A549 (cell line): Measurements from ENCODE around the gene PDYN. TPM values are rescaled to one million over a fixed set of nuclear protein-coding genes. Genes with fewer than 3 reads are reported as not detected.
A peak's percentile ranks its signal among the peaks of the same experiment; 100 is the strongest.

Source experiments
- ATAC-seq, 2 experiments: fragments of 200-7000 bp in 1 of 2; fragments of >200 bp in 1 of 2; cut with Nextera tagmentation in 1 of 2; cut with Tn5 transposase in 1 of 2; 3 replicates each; pipeline versions ENCODE4 v1.8.0 to v1.9.1; 2018 to 2020; ENCODE audit warnings: mild to moderate bottlenecking in 1 of 2, moderate library complexity in 1 of 2
- CTCF ChIA-PET: fragments of 300-600 bp; sonication (Branson Sonifier 250); formaldehyde crosslinking; extraction: SDS; loops from one replicate; lab custom pipeline; 2021; ENCODE audit warnings: antibody characterized with exemption, inconsistent platforms; lab: Yijun Ruan, JAX
- POLR2A ChIA-PET: fragments of 350-600 bp; formaldehyde crosslinking; extraction: SDS; loops from one replicate; lab custom pipeline; 2021; ENCODE audit warnings: antibody characterized with exemption, inconsistent platforms; lab: Yijun Ruan, JAX
- DNase-seq, 2 experiments: peaks; one replicate each; pipeline versions ENCODE4 v3.0.0 to v3.0.0-alpha.2; 2011 to 2016; ENCODE audit warnings: low read depth in 1 of 2, low spot score in 1 of 2
- FAIRE-seq: peaks from 2 replicates; lab custom pipeline; 2011; peaks lifted over from hg19 to GRCh38; lab: Jason Lieb, UNC
- H3K27ac ChIP-seq, 2 experiments: fragments of >200 bp; sonication (Bioruptor Twin); formaldehyde crosslinking; 3 replicates each; pipeline ENCODE4 v1.5.1; 2016 to 2017
- H3K4me1 ChIP-seq: fragments of >200 bp; sonication (Bioruptor Twin); formaldehyde crosslinking; 3 replicates; pipeline ENCODE4 v1.6.1; 2016
- H3K4me2 ChIP-seq: fragments of >200 bp; sonication (Bioruptor Twin); formaldehyde crosslinking; 3 replicates; pipeline ENCODE4 v1.6.1; 2016
- H3K4me3 ChIP-seq: fragments of >200 bp; sonication (Bioruptor Twin); formaldehyde crosslinking; 3 replicates; pipeline ENCODE4 v1.5.1; 2016
- H3K9me3 ChIP-seq: fragments of >200 bp; sonication (Bioruptor Twin); formaldehyde crosslinking; 3 replicates; pipeline ENCODE4 v1.6.1; 2016
- ATOH8 ChIP-seq: fragments of 250-450 bp; sonication (Bioruptor Pico); IDR thresholded peaks from 2 replicates; pipeline ENCODE4 v1.5.0; 2020; ENCODE audit warnings: low read depth, mild to moderate bottlenecking, moderate library complexity
- BCL3 ChIP-seq: fragments of >200 bp; sonication (Bioruptor Twin); formaldehyde crosslinking; IDR thresholded peaks from 3 replicates; pipeline ENCODE4 v1.6.1; 2016
- CEBPB ChIP-seq, 2 experiments: fragments of >200 bp in 1 of 2; sonication (Bioruptor Twin) in 1 of 2; formaldehyde crosslinking in 1 of 2; IDR thresholded peaks; 2 replicates each; pipeline ENCODE4 v1.6.1; 2012 to 2016
- CHD2 ChIP-seq: fragments of 150-350 bp; IDR thresholded peaks from 2 replicates; pipeline ENCODE4 v1.6.1; 2014; ENCODE audit warnings: low read length; ENCODE audit not compliant: partially characterized antibody
- CTCF ChIP-seq: fragments of >200 bp; sonication (Bioruptor Twin); formaldehyde crosslinking; IDR thresholded peaks from 3 replicates; pipeline ENCODE4 v1.5.1; 2016
- ELK1 ChIP-seq: fragments of 150-350 bp; IDR thresholded peaks from 2 replicates; pipeline ENCODE4 v1.6.1; 2014; ENCODE audit warnings: low read depth, mild to moderate bottlenecking, low read length
- FOSB ChIP-seq: fragments of 250-450 bp; sonication (Bioruptor Pico); IDR thresholded peaks from 2 replicates; pipeline ENCODE4 v1.5.0; 2020; ENCODE audit warnings: mild to moderate bottlenecking, moderate library complexity
- FOXS1 ChIP-seq: fragments of 250-450 bp; sonication (Bioruptor Pico); IDR thresholded peaks from 2 replicates; pipeline ENCODE4 v1.5.0; 2020; ENCODE audit warnings: mild to moderate bottlenecking, moderate library complexity
- HDAC2 ChIP-seq: fragments of 200-600 bp; sonication (generic); IDR thresholded peaks from 2 replicates; pipeline ENCODE4 v1.6.1; 2016
- HEYL ChIP-seq: fragments of 250-450 bp; sonication (Bioruptor Pico); IDR thresholded peaks from 2 replicates; pipeline ENCODE4 v1.8.0; 2021; ENCODE audit warnings: mild to moderate bottlenecking, moderate library complexity
- HOXA7 ChIP-seq: fragments of 250-450 bp; sonication (Bioruptor Pico); IDR thresholded peaks from 2 replicates; pipeline ENCODE4 v1.5.0; 2020; ENCODE audit warnings: mild to moderate bottlenecking, moderate library complexity
- HOXB13 ChIP-seq: fragments of 250-450 bp; sonication (Bioruptor Pico); IDR thresholded peaks from 2 replicates; pipeline ENCODE4 v1.5.0; 2020; ENCODE audit warnings: low read depth, mild to moderate bottlenecking, moderate library complexity
- HOXB5 ChIP-seq: fragments of 250-450 bp; sonication (Bioruptor Pico); IDR thresholded peaks from 2 replicates; pipeline ENCODE4 v1.5.0; 2020; ENCODE audit warnings: mild to moderate bottlenecking, moderate library complexity
- MAFK ChIP-seq: fragments of 450-650 bp; IDR thresholded peaks from 2 replicates; pipeline ENCODE4 v1.6.1; 2014; ENCODE audit not compliant: partially characterized antibody
- MAX ChIP-seq: IDR thresholded peaks from 2 replicates; pipeline ENCODE4 v1.6.1; 2012
- NPAS2 ChIP-seq: fragments of 250-450 bp; sonication (Bioruptor Pico); IDR thresholded peaks from 2 replicates; pipeline ENCODE4 v1.8.0; 2022; ENCODE audit warnings: mild to moderate bottlenecking, moderate library complexity, borderline replicate concordance
- RAD21 ChIP-seq, 2 experiments: fragments of >200 bp in 1 of 2; sonication (Bioruptor Twin) in 1 of 2; formaldehyde crosslinking in 1 of 2; IDR thresholded peaks in 1 of 2; conservative IDR thresholded peaks in 1 of 2; 2 replicates in 1 of 2; 3 replicates in 1 of 2; pipeline ENCODE4 v1.6.1; 2012 to 2018; ENCODE audit warnings: inconsistent platforms in 1 of 2
- RARB ChIP-seq: fragments of 250-450 bp; sonication (Bioruptor Pico); IDR thresholded peaks from 2 replicates; pipeline ENCODE4 v1.8.0; 2021; ENCODE audit warnings: mild to moderate bottlenecking, moderate library complexity
- RCOR1 ChIP-seq: fragments of 150-350 bp; IDR thresholded peaks from 2 replicates; pipeline ENCODE4 v1.6.1; 2014; ENCODE audit warnings: antibody characterized with exemption, low read length, low read depth
- SMC3 ChIP-seq: fragments of >200 bp; sonication (Bioruptor Twin); formaldehyde crosslinking; IDR thresholded peaks from 3 replicates; pipeline ENCODE4 v1.6.1; 2018; ENCODE audit warnings: inconsistent platforms
- TP53 ChIP-seq: fragments of 250-450 bp; sonication (Bioruptor Pico); IDR thresholded peaks from 2 replicates; pipeline ENCODE4 v1.5.0; 2021; ENCODE audit warnings: mild to moderate bottlenecking, moderate library complexity
- ZFP36 ChIP-seq: fragments of 450-650 bp; IDR thresholded peaks from 2 replicates; pipeline ENCODE4 v1.6.1; 2014; ENCODE audit warnings: borderline replicate concordance; ENCODE audit not compliant: partially characterized antibody
- ZNF302 ChIP-seq: fragments of 250-450 bp; sonication (Bioruptor Pico); IDR thresholded peaks from 2 replicates; pipeline ENCODE4 v1.9.0; 2021; ENCODE audit warnings: inconsistent platforms, mild to moderate bottlenecking, moderate library complexity
- ZSCAN20 ChIP-seq: fragments of 250-450 bp; sonication (Bioruptor Pico); IDR thresholded peaks from 2 replicates; pipeline ENCODE4 v1.8.0; 2022; ENCODE audit warnings: mild to moderate bottlenecking, moderate library complexity
- whole genome bisulfite sequencing: methylation state at CpG from one replicate; pipeline ENCODE4 v1.1.6; 2017; ENCODE audit errors: missing lambda C conversion rate; 5-methylcytosine and 5-hydroxymethylcytosine counted together
- polyA plus RNA-seq, 4 experiments: library from polyadenylated mRNA; depleted of rRNA in 3 of 4; stranded (reverse); fragments of >200 nt; fragmentation: RNase III in 1 of 4; extraction: RNeasy Plus Mini Kit Qiagen cat#74134 plus additional on column Dnase treatment in 1 of 4; gene quantifications; 2 replicates in 3 of 4; 3 replicates in 1 of 4; pipeline ENCODE4 v1.2.3, GENCODE V29; 2011 to 2017

PDYN gene
- polyA plus RNA-seq, 2 of the 4 experiments (the other 2 are of a cell fraction): not detected

- FAIRE-seq: no peak
Measured at GRCh38 chr20:1945660-1946059, 48.2 kb downstream of the PDYN start.

GRCh38 chr20:1945134-1945618, 48.7 kb downstream of the PDYN start:
- TF ChIP-seq CEBPB (IDR thresholded peaks at IDR 0.05) (peak in 1 of 2 experiments; percentile 9; a peak in 1 of 4 replicates), HEYL (CRISPR knock-in tag) (no peak)
- H3K4me1 ChIP-seq: no peaks in the 10 kb centered on the region
- FAIRE-seq (no peak), ATAC-seq (no peak), DNase-seq (no peak)
- 87% methylated on average over 9 of the region's 9 CpGs for WGBS
- ChIA-PET CTCF (interaction anchor here (1.2 kb wide), 1 partner anchor 441 kb away, joined by 3 read pairs; no protein-coding TSS in a partner anchor), POLR2A (no interaction called here)
- no peak overlapping the region for H3K4me3 ChIP-seq
- H3K4me2 ChIP-seq: no peak overlapping the region
- no peaks in the 10 kb centered on the region for H3K9me3 ChIP-seq
- no peak overlapping the region for H3K27ac ChIP-seq

More at GRCh38 chr20:1945660-1946059, 48.2 kb downstream of the PDYN start:
- H3K4me2 ChIP-seq: no peak overlapping the region
- 74% methylated on average over 7 of the region's 7 CpGs for WGBS
- no peak overlapping the region for H3K27ac ChIP-seq
- H3K9me3 ChIP-seq: no peaks in the 10 kb centered on the region
- CTCF ChIA-PET: interaction anchor here (0.7 to 1.2 kb wide), 2 partner anchors 21 to 441 kb away, joined by 3 to 4 read pairs; no protein-coding TSS in a partner anchor
- H3K4me1 ChIP-seq: no peaks in the 10 kb centered on the region
- POLR2A ChIA-PET: no interaction called here
- H3K4me3 ChIP-seq: no peak overlapping the region
- ATAC-seq (no peak), DNase-seq (no peak)
- TF ChIP-seq CTCF (no peak), SMC3 (no peak), RCOR1 (no peak), NPAS2 (CRISPR knock-in tag) (no peak), ATOH8 (no peak), MAFK (no peak), BCL3 (no peak), ZNF302 (CRISPR knock-in tag) (no peak)

- H3K9me3 ChIP-seq: no peaks in the 10 kb centered on the region
- peak in 1 of 2 experiments; percentile 30; a peak in 2 of 6 replicates for ATAC-seq
- no peak overlapping the region for H3K4me3 ChIP-seq
- ChIA-PET CTCF (interaction anchor here (1.0 to 1.3 kb wide), 2 partner anchors 20 to 22 kb away, joined by 3 to 4 read pairs; no protein-coding TSS in a partner anchor), POLR2A (no interaction called here)
- TF ChIP-seq CHD2 (no peak), ZNF302 (CRISPR knock-in tag) (no peak), FOSB (CRISPR knock-in tag) (no peak), TP53 (CRISPR knock-in tag) (no peak), MAX (no peak), CTCF (no peak), ELK1 (no peak), HOXA7 (CRISPR knock-in tag) (no peak), RARB (CRISPR knock-in tag) (no peak), RAD21 (conservative IDR thresholded peaks at IDR 0.05 in 1 of 2, IDR thresholded peaks at IDR 0.05 in 1 of 2) (no peak), HDAC2 (no peak), ZFP36 (no peak), FOXS1 (CRISPR knock-in tag) (no peak), HOXB5 (CRISPR knock-in tag) (no peak), RCOR1 (no peak), HOXB13 (CRISPR knock-in tag) (no peak), ZSCAN20 (CRISPR knock-in tag) (no peak)
- no peak for DNase-seq
- no peaks in the 10 kb centered on the region for H3K4me1 ChIP-seq
- H3K27ac ChIP-seq: no peak overlapping the region
- FAIRE-seq: no peak
- no peak overlapping the region for H3K4me2 ChIP-seq
- 50% methylated on average over 6 of the region's 6 CpGs for WGBS
Measured at GRCh38 chr20:1944345-1945091, 49.3 kb downstream of the PDYN start.
